Measurements from ENCODE around the gene RASGRF2.

The RASGRF2 gene

DNA sequence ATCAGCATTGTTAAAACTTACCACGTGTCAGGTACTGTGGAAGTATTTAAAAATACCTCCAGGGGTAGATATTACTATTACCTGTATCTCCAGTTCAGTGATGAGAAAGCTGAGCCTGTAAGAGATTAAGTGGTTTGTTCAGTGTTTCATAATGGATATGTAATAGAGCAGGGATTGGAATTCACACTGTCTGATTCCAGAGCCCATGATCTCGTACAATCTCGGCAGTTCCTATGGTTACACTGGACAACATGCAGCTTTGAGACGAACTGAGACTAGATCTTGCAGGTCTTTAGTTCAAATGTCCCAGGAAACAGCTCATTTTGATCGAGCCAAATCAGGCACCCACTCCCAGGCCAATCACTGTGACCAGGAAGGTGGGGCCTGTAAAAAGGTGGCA lies 8.8 kb upstream of the RASGRF2 start:
- no peak for DNase-seq (ENCODE audit: low read depth in 2 of 2)

DNA sequence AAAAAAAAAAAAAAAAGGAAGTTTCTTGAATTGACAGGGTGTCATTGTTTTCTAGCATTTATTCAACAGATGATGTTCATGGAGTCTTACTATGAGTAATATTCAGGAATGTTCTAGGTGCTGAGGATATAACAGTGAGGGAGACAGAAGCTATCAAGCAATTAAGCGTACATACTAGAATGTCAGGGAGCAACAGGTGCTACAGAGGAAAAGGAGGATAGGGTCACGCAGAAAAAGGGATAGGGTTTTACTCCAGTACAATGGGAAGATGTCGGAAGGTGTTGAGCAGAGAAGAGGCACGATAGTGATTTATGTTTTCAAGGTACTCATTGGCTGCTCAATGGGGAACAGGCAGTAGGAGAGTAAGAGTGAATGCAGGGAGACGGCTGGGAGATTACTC lies 6.6 kb upstream of the RASGRF2 start:
- no peak for DNase-seq (ENCODE audit: low read depth in 2 of 2)

DNA sequence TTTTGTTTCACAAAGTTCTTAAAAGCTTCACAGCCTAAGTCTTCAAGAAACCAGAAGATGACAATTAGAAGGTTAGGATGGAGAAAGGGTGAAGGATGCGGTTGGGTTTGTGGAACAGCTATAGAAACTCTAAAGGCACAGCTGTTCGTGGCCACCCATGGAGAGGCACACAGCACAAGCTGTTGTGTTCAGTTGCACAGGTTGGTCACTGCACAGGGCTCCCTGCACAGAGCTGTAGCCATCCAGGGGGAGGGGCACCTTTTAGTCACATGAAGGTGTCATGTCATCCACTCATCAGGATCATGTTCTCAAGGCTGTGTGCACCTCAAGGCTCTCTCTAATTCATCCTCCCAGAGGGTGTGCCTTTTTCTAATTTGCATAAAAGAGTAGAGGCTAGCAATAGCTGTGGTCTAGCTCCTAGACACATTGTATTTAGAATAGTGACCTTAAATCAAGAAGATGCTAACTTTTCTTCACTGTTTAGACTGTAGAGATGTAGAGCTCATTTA lies 5.0 kb upstream of the RASGRF2 start:
- no peak for DNase-seq (ENCODE audit: low read depth in 2 of 2)

DNA sequence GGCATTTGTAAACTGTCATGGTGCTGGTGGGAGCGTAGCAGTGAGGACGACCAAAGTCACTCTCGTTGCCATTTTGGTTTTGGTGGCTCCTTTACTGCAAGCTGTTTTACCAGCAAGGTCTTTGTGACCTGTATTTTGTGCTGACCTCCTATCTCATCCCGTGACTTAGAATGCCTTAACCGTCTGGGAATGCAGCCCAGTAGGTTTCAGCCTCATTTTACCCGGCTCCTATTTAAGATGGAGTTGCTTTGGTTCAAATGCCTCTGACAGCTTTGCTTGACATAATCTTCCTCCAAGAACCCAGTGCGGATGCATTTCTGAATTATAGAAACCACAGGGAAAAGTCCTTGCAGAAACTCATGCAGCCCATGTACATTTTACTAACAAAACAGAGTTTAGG lies 3.9 kb upstream of the RASGRF2 start:
- DNase-seq (ENCODE audit: low read depth in 2 of 2), result no peak

DNA sequence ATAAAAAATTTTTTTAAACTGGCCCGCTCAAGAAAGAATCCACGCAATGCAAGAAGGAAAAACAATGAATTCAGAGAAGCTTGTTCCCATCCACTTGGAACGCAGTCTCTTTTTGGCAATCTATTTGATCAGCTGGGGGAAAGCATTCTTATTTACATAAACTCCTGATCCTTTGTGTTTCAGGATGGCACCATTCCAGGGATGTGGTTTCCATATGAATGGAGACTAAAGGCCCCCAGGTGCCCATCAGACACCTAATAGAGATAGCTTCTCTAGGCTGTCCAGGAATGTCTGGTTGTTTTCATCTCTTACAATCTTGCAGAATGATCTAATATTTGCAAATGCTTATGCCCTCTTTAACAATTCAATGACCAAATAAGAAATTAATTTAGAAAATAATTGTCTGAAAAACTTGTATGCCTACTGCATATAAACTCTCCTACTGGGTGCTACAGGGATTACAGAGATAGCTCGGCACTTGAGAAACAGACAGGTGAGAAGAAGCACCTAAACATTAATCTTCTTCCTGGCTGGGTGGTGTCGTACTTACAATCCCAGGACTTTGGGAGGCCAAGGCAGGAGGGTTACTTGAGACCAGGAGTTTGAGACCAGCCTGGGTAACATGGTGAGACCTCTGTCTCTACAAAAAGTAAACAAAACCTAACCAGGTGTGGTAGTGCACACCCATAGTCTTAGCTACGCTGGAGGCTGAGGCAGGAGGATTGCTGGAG lies 3.0 kb upstream of the RASGRF2 start:
- no peak for DNase-seq (ENCODE audit: low read depth in 2 of 2)

DNA sequence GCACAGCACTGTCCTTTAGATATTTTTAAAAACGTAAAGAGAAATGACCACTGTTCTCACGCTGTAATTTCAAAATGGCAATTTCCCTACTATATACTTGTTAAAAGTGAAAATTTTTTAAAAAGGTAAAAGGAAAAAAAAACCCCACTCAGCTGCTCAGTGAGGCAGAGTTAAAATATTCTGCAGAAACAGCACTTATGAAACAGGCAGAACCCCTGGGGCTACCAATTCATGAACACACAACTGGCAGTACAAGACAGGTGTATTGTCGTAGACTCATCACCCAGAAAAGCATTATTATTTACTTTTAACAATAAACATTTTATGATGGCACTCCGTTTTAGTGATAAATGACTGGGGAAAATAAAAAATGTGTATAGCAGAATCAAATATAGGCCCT lies 1.5 kb upstream of the RASGRF2 start:
- no peak for DNase-seq (ENCODE audit: low read depth in 2 of 2)

DNA sequence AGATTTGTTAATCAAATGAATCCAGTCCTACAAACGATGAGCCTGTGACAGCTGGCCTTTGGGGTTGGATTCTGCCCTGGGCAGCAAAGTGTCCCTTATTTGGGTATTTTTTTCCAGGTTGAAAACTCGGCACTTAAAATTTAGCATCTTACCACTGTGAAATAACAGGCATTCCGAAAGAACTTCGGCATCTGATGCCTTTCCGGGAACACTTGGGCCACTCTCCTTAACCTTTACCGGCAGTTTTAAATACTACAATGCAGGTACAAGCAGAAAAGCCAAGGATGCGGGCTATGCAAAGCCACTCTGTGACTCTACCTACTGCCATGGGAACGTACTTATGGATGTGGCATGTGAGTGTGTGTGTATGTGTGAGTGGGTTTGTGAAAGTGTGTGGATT lies 1.0 kb upstream of the RASGRF2 start:
- DNase-seq (ENCODE audit: low read depth in 2 of 2), result no peak

DNA sequence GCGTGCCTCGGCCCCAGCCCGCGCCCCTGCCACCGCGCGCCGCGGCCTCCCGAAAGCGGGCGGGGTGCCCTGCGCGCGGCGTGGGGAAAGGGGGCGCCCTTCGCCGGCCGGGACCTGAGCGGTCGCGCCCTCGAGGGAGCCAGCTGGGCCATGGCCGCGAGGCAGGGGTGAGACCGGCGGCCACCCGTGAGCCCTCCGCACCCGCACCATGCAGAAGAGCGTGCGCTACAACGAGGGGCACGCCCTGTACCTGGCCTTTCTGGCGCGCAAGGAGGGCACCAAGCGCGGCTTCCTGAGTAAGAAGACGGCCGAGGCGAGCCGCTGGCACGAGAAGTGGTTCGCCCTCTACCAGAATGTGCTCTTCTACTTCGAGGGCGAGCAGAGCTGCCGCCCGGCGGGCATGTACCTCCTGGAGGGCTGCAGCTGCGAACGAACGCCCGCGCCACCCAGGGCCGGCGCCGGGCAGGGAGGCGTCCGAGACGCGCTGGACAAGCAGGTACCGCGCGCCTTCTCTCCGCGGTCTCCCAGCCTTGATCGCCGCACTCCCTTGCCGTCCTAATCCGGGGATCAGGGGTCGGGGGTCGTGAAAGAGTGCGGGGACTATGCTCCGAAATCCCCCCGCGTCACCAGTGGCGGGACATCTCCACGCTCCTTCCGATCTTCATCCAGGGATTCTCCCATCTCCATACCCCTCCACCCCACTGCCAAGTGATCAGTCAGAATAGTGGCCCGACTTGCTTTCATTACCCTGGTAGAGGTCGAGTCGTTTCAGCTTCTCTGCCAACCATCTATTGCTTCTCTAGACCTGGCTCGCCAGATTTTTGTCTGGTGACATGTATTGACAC lies 590 bp downstream of the RASGRF2 start:
- DNase-seq (ENCODE audit: low read depth in 2 of 2), result peak; percentile 24 to 32

DNA sequence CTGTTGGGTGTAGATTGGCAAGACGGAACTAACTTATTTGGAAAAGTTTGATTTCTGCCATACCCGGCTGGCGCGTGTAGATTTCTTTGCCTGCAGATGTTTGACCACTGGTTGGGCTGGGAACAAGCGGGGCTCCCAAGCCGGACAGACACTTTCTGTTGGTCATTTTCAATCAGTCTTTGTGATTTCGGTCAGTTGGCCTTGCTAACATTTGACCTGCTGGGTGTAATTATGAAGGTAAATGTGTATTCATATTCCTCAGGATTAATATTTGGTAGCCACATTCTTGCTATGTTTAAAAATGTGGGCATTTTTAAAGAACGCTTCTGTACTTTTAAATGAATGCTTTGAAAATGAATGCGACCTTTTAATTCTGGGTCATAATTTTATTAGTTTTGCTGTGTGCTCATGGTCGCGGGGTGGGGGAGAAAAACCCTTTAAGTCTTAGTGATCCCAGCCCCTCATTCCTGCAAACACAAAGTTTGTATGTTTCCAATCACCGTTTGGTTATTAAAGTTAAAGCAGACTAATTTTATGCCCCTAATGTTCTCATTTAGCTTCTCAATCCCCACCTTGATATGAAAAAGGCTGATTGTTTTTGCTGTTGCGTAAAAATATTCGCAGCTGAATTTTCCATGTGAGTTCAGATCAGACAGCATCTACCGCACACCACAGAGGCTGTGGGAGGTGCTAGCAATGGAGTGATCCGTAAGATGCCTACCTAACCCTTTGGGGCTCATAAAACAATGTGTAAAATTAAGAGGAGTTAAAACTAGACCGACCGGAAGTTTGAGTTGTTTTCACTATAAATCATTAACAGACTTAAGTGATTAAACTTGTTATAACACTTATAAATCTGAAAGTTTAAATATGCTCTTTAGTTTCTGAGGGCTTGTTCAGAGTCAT lies 1.5 kb downstream of the RASGRF2 start:
- peak in 1 of 2 donors; percentile 51 for DNase-seq (ENCODE audit: low read depth in 2 of 2)

DNA sequence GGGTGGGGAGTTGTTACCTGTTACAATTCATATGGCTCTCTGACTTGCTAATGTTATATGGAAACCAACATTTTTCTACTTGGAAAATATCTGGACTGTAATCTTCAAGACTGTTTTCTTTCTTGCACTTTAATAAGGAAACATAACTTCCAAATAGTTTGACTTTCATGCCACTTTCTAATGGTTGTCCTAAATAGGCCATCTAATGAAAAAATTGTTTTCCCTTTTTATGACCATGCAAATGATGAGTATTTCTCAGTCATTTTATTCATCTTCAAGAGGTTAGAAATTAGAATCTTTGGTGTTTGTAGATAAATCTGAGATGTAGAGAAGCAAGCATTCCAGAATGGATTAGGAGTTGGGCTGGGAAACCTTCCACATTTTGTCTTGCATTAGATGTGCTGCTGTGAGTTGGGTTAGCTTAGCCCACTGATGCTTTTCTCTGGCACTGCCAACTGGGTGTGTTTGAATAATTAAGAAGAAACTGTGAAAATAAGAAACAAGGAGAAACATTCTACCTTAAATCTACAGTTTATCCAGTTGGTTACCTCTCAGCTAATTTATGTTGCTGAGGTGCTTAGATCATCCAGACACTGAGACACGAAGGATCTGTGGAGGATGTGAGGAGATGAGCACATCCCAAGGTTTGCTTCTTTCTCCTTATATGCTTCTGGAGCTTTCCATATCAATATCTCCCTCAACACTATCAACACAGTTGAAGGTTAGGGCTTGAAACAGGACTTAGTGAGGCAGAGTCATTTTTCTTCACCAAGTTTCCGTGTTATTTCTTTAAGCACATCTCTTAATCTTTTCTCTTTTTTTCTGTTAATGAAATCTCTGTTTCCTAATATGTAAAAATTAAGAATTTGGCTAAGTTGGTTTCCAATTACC lies 2.7 kb downstream of the RASGRF2 start:
- no peak for DNase-seq (ENCODE audit: low read depth in 2 of 2)

DNA sequence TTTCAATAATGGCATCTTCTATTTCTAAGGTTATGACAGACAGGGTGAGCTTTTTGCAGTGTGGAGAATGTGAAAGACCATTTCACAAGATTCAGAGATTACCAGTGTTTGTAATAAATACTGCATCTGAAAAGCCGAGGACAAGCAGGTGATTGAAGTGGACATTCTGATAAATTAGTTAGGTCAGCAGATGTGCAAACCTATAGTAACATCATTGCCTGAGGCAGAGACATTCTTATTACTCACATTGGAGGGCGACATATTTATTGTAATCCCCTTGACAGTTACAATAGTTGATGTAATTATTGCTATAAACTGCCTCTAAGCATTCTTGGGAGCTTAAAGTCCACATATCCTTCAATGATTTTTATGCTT lies 3.3 kb downstream of the RASGRF2 start:
- DNase-seq (ENCODE audit: low read depth in 2 of 2), result no peak

DNA sequence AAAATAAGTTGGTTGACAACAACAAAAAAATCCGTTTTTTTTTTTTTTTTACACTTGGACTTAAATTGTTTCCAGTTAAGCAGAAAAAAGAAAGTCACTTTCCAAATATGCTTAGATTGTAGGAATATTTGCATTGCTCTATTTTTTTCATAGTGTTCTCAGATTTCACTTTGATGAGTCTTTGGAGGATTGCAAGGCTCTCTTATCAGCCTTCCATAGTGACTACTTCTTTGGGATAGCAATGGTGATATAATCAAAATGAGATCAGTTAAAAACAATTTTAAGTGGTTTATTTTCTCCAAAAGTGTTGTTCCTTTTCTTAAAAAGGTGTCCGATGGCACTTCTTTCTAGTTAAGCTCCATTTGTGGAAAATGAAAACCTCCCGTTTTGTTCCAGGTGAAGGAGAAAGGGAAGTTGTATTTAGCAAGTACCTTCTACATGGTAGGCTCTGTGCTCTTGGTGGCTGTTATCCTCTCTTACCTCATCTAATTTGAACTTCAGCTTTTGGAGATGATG lies 3.9 kb downstream of the RASGRF2 start:
- DNase-seq (ENCODE audit: low read depth in 2 of 2), result no peak

DNA sequence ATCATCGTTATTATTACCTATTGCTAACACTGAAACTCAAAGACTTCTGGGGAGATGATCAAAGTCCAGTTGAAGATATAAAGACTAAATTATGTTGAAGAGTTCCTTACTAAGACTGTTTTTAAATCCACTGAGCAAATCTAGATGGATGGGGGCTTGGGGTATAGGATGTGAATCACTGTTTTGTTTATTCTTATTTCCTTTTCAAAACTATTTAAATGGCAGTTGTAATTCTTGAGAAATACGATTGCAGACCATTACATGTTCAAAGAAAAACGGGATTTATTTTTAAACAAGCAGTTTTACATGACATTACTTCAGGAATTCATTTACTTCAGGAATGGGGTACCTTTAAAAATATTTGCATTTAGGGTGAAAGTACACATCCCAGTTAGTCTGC lies 4.3 kb downstream of the RASGRF2 start:
- DNase-seq (ENCODE audit: low read depth in 2 of 2), result no peak

DNA sequence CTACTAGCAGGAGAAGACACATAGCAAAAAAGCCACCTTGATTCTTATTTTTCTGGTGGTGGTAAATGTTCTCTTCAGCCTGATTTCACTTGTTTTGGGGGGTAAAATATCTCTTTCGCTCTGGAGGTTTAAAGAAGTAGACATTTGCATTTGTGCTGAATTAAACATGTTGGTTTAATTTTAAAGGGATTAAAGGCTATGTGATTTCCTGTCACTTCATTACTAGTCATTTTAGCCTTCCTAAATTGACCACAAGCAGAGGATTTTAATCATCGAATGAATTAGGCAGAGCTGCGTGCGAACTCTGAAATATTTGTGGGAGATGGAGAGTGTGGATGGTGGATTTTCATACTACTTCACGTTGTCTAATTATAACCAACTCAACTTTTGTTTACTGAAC lies 4.8 kb downstream of the RASGRF2 start:
- DNase-seq (ENCODE audit: low read depth in 2 of 2), result no peak

DNA sequence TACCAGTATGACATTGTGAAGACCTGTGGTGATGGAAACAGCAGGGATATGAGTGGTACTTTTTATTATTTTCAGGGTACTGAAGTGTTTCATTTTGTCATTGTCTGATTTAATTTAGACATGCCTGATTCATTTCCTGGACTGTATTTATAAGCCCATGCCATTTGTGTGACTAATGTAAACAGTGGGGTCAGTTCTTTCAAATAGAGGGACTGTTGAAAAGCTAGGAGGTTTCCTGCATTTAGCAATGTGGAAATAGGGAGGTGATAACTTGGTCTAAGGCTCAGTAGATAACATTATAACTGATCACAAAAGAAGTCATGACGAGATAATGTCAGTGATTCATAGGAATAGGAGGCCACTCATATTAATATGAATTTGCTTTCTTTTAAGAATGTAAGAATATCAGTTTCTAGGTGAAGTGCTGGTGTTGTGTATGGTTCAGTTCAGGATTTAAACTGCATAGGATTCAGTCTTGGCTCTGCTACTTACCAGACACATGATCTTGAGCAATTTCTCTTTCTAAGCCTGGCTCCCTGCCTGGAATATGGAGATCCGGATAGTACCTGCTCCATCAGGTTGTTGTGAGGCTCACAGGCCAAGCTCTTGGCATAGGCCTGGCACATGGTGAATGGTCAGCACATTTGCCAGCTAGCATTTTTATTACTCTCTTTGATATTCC lies 7.5 kb downstream of the RASGRF2 start:
- no peak for DNase-seq (ENCODE audit: low read depth in 2 of 2)

DNA sequence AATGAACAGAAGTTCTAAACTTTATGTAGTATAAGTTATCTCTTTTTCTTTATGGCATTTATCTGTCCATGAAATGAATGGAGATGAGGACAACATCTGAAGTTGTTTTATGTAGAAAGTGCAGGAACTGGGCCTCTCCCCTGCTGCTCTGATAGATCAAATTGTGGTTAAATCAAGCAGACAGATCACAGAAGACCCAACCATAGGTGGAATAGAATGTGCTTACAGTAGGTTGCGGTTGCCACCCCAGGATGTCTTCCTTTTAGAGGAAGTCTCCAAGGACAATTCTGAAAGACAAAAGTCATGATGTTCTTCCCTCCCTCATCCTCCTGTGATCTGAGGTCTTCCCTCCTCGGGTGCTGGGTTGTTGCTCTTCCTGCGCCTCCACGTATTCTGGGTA lies 12.9 kb downstream of the RASGRF2 start:
- DNase-seq (ENCODE audit: low read depth in 2 of 2), result no peak

DNA sequence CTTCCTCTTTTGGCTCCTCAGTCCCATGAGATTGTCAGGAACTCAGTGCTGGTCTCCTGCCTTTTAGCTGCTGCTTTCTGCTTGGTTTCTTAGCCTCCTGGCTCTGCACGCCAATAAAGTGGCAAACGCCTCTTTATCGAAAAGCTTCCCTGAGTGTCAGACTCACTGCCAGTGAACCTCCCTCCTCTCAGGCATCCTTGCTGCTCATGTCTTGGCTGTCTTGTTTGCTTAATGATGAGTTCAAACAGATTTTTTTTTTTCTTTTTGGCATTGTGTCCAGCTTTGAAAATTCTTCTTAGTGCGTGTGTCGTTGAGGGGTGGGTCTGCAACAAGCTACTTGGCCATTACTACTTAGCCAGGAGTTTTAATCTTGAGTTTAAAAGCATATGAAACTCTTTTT lies 14.9 kb downstream of the RASGRF2 start:
- DNase-seq (ENCODE audit: low read depth in 2 of 2), result no peak

DNA sequence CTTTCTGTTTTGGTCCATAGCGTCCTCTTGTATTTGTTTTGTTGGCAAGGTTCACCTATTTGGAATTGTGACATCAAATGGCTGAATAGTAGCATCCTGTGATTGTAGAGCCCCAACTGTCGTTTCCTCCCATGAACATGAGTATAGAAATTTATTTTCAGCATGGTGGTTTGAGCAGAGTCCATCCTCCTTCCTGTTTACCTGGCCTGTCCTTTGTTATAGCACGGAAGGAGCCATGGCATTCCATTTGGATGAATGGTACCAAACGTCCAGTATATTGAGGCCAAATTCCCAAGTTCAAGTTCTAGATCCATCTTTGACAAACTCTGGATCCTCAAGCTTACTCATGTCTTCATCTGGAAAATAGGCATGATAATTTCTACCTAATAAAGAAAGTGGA lies 16.8 kb downstream of the RASGRF2 start:
- DNase-seq (ENCODE audit: low read depth in 2 of 2), result no peak

DNA sequence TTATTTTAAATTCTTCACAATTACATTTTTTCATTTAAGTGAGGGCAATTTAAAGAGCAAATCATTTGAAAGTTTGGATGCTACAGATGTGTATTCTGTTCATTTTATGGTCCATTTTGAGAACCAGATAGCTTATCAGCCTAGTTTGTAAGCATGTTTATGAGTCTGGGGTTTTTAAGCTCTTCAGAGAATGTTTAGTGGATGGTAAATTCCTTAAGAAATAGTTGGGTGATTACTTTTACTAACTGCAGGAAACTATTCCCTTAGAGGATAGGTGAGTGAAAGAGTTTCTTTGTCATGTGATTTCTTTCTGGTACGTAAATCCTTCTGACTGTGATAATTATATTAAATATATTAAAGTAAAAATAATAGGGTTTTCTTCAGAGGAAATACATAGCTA lies 17.6 kb downstream of the RASGRF2 start:
- DNase-seq (ENCODE audit: low read depth in 2 of 2), result no peak

DNA sequence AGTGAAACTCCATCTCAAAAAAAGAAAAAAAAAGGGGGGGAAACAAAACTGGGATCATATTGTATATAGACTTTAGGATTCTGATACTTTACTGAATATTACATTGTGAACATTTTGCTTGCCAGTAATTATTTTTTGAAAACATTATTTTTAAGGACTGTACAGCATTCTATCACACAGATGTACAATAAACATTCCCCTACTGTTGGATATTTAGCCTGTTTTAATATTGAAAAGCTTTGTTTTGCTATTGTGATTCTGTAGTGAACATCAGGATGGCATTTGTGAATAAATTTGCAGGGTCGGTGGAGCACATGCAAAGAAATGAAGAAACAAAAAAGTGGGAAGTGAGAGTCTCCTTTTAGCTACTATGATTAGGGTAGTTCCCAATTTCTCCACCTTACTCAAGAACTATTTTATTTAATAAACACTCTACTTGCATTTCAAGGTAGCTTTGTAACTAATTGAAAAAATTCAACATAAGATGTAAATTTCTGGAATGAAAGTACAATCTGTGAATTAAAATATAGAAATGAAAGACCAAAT lies 18.7 kb downstream of the RASGRF2 start:
- DNase-seq (ENCODE audit: low read depth in 2 of 2), result no peak

Data from stimulated activated CD4-positive, alpha-beta T cell treated with anti-CD3 and anti-CD28 coated beads, Interleukin-4, amount 100 ng/mL, for 48 hours (primary cell).